ENCODE results near the gene STARD3. TPM values are rescaled to one million over a fixed set of nuclear protein-coding genes. Genes with fewer than 3 reads are reported as not detected.

The STARD3 gene
- total RNA-seq, 1 donor from 2014 or later, result 62.0 TPM

DNA sequence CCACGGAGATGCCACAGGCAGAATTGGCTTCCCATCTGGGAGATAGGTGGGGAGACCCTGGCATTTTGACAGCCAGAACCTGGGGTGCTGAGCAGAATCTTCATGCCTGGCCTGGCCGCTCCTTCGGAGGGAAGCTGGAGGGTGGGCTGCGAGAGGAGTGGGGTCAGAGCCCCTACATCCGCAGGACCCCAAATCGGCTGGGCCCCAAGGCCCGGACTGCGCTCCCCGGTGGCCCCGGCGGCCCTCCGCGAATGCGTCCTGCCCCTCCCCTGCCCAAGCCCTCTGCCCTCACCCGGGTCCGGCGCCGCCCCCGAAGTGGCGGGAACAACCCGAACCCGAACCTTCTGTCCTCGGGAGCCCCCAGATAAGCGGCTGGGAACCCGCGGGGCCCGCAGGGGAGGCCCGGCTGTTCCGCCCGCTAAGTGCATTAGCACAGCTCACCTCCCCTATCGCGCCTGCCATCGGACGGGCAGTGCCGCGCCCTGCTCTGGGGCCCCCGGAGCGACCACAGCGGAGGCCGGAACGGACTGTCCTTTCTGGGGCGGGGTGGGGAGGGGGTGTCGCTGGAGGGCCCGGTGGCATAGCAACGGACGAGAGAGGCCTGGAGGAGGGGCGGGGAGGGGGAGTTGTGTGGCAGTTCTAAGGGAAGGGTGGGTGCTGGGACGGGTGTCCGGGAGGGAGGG lies 30.5 kb downstream of the STARD3 start:
- TF ChIP-seq, protein P1, sequence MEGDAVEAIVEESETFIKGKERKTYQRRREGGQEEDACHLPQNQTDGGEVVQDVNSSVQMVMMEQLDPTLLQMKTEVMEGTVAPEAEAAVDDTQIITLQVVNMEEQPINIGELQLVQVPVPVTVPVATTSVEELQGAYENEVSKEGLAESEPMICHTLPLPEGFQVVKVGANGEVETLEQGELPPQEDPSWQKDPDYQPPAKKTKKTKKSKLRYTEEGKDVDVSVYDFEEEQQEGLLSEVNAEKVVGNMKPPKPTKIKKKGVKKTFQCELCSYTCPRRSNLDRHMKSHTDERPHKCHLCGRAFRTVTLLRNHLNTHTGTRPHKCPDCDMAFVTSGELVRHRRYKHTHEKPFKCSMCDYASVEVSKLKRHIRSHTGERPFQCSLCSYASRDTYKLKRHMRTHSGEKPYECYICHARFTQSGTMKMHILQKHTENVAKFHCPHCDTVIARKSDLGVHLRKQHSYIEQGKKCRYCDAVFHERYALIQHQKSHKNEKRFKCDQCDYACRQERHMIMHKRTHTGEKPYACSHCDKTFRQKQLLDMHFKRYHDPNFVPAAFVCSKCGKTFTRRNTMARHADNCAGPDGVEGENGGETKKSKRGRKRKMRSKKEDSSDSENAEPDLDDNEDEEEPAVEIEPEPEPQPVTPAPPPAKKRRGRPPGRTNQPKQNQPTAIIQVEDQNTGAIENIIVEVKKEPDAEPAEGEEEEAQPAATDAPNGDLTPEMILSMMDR (conservative IDR thresholded peaks at IDR 0.05), result no peak
- H3K27ac Mint-ChIP-seq, result no peak overlapping the region
- no peaks in the 10 kb centered on the region for H3K9me3 Mint-ChIP-seq
- DNase-seq (ENCODE audit: extremely low spot score, unreplicated experiment), result no peak
- H3K36me3 Mint-ChIP-seq, result no peaks in the 10 kb centered on the region
- H3K27me3 Mint-ChIP-seq, result peaks cover 12% of the 10 kb centered on the region
- peak overlapping the region; percentile 79 for H3K4me3 Mint-ChIP-seq
- H3K4me1 Mint-ChIP-seq (ENCODE audit: unreplicated experiment), result peaks cover 10% of the 10 kb centered on the region

DNA sequence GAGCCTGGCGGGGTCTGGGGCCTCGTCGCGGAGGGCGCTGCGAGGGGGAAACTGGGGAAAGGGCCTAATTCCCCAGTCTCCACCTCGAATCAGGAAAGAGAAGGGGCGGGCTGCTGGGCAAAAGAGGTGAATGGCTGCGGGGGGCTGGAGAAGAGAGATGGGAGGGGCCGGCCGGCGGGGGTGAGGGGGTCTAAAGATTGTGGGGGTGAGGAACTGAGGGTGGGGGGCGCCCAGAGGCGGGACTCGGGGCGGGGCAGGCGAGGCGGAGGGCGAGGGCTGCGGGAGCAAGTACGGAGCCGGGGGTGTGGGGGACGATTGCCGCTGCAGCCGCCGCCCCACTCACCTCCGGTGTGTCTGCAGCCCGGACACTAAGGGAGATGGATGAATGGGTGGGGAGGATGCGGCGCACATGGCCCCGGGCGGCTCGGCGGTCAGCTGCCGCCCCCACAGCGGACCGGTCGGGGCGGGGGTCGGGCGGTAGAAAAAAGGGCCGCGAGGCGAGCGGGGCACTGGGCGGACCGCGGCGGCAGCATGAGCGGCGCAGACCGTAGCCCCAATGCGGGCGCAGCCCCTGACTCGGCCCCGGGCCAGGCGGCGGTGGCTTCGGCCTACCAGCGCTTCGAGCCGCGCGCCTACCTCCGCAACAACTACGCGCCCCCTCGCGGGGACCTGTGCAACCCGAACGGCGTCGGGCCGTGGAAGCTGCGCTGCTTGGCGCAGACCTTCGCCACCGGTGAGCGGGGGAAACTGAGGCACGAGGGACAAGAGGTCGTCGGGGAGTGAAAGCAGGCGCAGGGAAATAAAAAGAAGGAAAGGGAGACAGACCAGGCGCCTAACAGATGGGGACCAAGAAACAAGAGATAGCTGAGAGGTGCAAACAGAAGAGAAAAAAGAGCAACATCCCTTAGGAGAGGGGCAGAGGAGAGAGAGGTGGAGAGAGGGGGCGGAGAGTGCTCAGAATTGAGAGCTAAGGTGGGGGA lies 31.3 kb downstream of the STARD3 start, which contains the start of gene PNMT:
Gene PNMT (plus strand): TSS at position 509 of the 980 bp plus-strand sequence. CDS start 23 bp downstream, at position 532.
- Mint-ChIP-seq H3K27me3 (peaks cover 12% of the 10 kb centered on the region), H3K27ac (peak within 1 kb of the TSS; percentile 48), H3K36me3 (no peaks in the 10 kb centered on the region), H3K9me3 (no peaks in the 10 kb centered on the region), H3K4me1 (ENCODE audit: unreplicated experiment) (peaks cover 10% of the 10 kb centered on the region), H3K4me3 (peak within 1 kb of the TSS; percentile 79)
- DNase-seq (ENCODE audit: extremely low spot score, unreplicated experiment), result peak; percentile 84
- TF ChIP-seq, protein P1 (conservative IDR thresholded peaks at IDR 0.05), result peak; percentile 80

DNA sequence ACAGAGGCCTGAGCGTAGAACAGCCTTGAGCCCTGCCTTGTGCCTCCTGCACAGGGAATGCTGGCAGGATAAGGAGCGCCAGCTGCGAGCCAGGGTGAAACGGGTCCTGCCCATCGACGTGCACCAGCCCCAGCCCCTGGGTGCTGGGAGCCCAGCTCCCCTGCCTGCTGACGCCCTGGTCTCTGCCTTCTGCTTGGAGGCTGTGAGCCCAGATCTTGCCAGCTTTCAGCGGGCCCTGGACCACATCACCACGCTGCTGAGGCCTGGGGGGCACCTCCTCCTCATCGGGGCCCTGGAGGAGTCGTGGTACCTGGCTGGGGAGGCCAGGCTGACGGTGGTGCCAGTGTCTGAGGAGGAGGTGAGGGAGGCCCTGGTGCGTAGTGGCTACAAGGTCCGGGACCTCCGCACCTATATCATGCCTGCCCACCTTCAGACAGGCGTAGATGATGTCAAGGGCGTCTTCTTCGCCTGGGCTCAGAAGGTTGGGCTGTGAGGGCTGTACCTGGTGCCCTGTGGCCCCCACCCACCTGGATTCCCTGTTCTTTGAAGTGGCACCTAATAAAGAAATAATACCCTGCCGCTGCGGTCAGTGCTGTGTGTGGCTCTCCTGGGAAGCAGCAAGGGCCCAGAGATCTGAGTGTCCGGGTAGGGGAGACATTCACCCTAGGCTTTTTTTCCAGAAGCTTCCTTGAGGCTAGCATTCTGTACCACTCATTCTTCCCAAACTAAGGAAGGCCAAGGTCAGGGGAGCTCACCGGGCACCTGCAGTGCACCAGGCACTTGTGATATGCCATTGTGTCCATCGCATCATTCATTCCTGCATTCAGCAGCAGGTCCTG lies 33.2 kb downstream of the STARD3 start:
- peaks cover 6% of the 10 kb centered on the region for H3K4me1 Mint-ChIP-seq (ENCODE audit: unreplicated experiment)
- DNase-seq (ENCODE audit: extremely low spot score, unreplicated experiment), result no peak
- H3K27ac Mint-ChIP-seq, result peak overlapping the region; percentile 19
- peaks cover 12% of the 10 kb centered on the region for H3K27me3 Mint-ChIP-seq
- TF ChIP-seq, protein P1 (conservative IDR thresholded peaks at IDR 0.05), result no peak
- H3K4me3 Mint-ChIP-seq, result no peak overlapping the region
- no peaks in the 10 kb centered on the region for H3K36me3 Mint-ChIP-seq
- H3K9me3 Mint-ChIP-seq, result no peaks in the 10 kb centered on the region

DNA sequence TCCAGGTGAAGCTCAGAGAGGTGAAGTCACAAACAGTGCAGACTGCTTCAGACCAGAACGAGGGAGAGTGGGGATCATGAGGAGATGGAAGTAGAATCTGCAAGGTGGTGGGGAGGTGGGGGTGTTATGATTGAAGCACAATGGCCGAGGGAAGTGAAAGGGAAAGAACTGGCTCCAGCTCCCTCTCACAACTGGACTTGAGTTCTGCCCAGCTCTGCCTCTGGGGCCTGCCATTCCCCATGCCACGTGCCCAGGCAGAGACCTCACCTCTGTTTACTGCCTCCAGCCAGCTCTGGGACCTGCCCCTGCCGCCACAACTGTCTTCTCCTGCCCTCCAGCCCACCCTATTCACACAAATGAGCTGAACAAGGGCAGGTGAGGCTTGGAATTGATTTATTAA lies 33.8 kb downstream of the STARD3 start:
- peaks cover 10% of the 10 kb centered on the region for H3K4me1 Mint-ChIP-seq (ENCODE audit: unreplicated experiment)
- TF ChIP-seq, protein P1 (conservative IDR thresholded peaks at IDR 0.05), result no peak
- no peaks in the 10 kb centered on the region for H3K9me3 Mint-ChIP-seq
- H3K27me3 Mint-ChIP-seq, result peaks cover 12% of the 10 kb centered on the region
- H3K4me3 Mint-ChIP-seq, result no peak overlapping the region
- no peak for DNase-seq (ENCODE audit: extremely low spot score, unreplicated experiment)
- no peaks in the 10 kb centered on the region for H3K36me3 Mint-ChIP-seq
- H3K27ac Mint-ChIP-seq, result peak overlapping the region; percentile 19
